Activated CD8-positive, alpha-beta T cell treated with anti-CD3 and anti-CD28 coated beads for 36 hours (primary cell): Measurements from ENCODE around the gene AADAT. TPM values are rescaled to one million over a fixed set of nuclear protein-coding genes. Genes with fewer than 3 reads are reported as not detected.
"Not testable (repeated sequence)": the region's sequence is repeated elsewhere in the genome, so short reads cannot be mapped to it uniquely, and the experiment has no call there.

Experiments
- ATAC-seq: fragments of 200-7000 bp; cut with Tn5 transposase; one replicate; pipeline ENCODE4 v1.10.0; 2021; ENCODE audit warnings: mild to moderate bottlenecking, moderate library complexity
- CTCF ChIA-PET: fragments of 350-600 bp; sonication (Branson Sonifier 250); formaldehyde crosslinking; loops from one replicate; lab custom pipeline; 2021; ENCODE audit warnings: antibody characterized with exemption; lab: Charles Lee
- POLR2A ChIA-PET: fragments of 350-600 bp; sonication (Branson Sonifier 250); formaldehyde crosslinking; loops from one replicate; lab custom pipeline; 2021; ENCODE audit warnings: antibody characterized with exemption; lab: Charles Lee
- DNase-seq: peaks from one replicate; pipeline ENCODE4 v3.0.0-alpha.2; 2020
- H3K27ac Mint-ChIP-seq: one replicate; pipeline ENCODE4 v1.8.0; 2021; ENCODE audit warnings: mild to moderate bottlenecking, mixed read lengths
- H3K27me3 Mint-ChIP-seq: one replicate; pipeline ENCODE4 v1.8.0; 2021; ENCODE audit warnings: mixed read lengths
- H3K36me3 Mint-ChIP-seq: one replicate; pipeline ENCODE4 v1.8.0; 2021; ENCODE audit warnings: low read depth, mixed read lengths
- H3K4me1 Mint-ChIP-seq: one replicate; pipeline ENCODE4 v1.8.0; 2021; ENCODE audit warnings: low read depth, mixed read lengths
- H3K4me3 Mint-ChIP-seq: one replicate; pipeline ENCODE4 v1.8.0; 2021; ENCODE audit warnings: mild to moderate bottlenecking, moderate library complexity, mixed read lengths
- H3K9me3 Mint-ChIP-seq: one replicate; pipeline ENCODE4 v1.8.0; 2021; ENCODE audit warnings: mixed read lengths
- CTCF ChIP-seq: fragments of 200-600 bp; IDR thresholded peaks from one replicate; pipeline ENCODE4 v1.8.0; 2022; ENCODE audit warnings: antibody characterized with exemption, mild to moderate bottlenecking
- intact Hi-C: fragments of 100-400 bp; cut with micrococcal nuclease; formaldehyde crosslinking; loops from one replicate; pipeline ENCODE4 v1.10.0; 2022
- total RNA-seq, 2 experiments: library from RNA; stranded (reverse); gene quantifications; one replicate each; pipeline ENCODE4 v1.2.3, GENCODE V29; 2021

Gene AADAT
- total RNA-seq, 2 experiments from 2014 or later: not detected

DNA sequence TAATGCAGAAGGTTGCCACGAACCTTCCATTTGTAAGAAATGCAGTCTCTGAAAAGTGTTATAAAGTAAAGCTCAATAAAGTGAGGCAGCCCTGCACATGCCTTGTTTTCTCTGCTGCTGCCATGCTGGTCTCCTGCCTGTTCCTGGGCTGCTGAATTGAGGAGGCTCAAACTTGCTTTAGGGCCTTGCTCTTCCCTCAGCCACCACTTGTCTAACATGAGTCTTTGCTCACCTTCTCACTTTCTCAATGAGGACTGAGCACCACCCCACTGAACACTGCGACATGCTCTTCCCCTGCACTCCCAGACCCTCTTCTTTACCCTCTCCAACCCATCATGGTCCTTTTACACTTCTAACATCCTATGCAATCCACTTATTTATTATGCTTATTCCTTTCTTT lies 38.4 kb downstream of the AADAT start:
- CTCF ChIA-PET: no interaction called here
- no peaks in the 10 kb centered on the region for H3K4me1 Mint-ChIP-seq
- POLR2A ChIA-PET: no interaction called here
- H3K4me3 Mint-ChIP-seq: no peak overlapping the region
- no peak for ATAC-seq
- DNase-seq: no peak
- peaks cover 2% of the 10 kb centered on the region for H3K27me3 Mint-ChIP-seq
- no peaks in the 10 kb centered on the region for H3K36me3 Mint-ChIP-seq
- intact Hi-C loops: no loop called here
- no peak for TF ChIP-seq CTCF
- no peak overlapping the region for H3K27ac Mint-ChIP-seq
- no peaks in the 10 kb centered on the region for H3K9me3 Mint-ChIP-seq

GRCh38 chr4:170049766-170050165 lies 40.0 kb downstream of the AADAT start:
- no peak for TF ChIP-seq CTCF
- ATAC-seq (no peak), DNase-seq (no peak)
- ChIA-PET POLR2A (no interaction called here), CTCF (interaction anchor here (1.0 to 1.8 kb wide), 2 partner anchors 240 to 323 kb away, joined by 3 to 9 read pairs; no protein-coding TSS in a partner anchor)
- Mint-ChIP-seq H3K36me3 (no peaks in the 10 kb centered on the region), H3K27ac (no peak overlapping the region), H3K4me3 (no peak overlapping the region), H3K27me3 (peaks cover 2% of the 10 kb centered on the region), H3K9me3 (no peaks in the 10 kb centered on the region), H3K4me1 (no peaks in the 10 kb centered on the region)
- intact Hi-C loops: loop anchor here (2.0 kb wide), 1 partner anchor 239 kb away; no protein-coding TSS in a partner anchor

DNA sequence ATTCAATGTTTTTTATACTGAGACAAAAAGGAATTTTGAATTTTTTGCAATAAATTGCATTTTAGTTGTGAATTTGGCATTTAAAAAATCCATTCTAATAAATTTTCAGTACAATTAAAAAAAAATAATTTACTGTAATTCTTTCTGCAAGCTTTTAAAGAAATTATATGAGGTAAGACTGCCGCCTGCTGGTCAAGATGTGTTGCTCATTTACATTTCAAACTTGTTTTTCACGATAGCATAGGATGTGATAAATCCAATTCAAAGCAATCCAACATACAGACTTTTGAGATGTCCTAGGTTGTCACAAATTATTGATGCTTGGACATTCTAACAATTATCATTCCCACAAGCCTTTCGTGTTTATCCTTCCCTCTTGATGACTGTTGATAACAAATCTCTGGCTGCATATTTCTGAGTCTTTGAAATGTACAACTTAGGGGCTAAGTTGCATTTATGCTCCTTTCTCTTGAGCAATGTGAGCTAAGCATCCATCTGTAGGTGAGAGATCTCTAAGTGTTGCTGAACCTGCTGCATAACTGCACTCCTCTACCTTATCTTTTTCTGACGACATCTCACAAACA lies 41.9 kb downstream of the AADAT start:
- H3K4me3 Mint-ChIP-seq: no peak overlapping the region
- no peaks in the 10 kb centered on the region for H3K36me3 Mint-ChIP-seq
- H3K4me1 Mint-ChIP-seq: no peaks in the 10 kb centered on the region
- TF ChIP-seq CTCF: no peak
- intact Hi-C loops: loop anchor here (2.0 kb wide), 1 partner anchor 237 kb away; no protein-coding TSS in a partner anchor
- CTCF ChIA-PET: interaction anchor here (0.6 to 1.8 kb wide), 11 partner anchors 11 to 435 kb away, joined by 3 to 27 read pairs (median 3); partner anchors contain the start of gene NEK1
- ATAC-seq: no peak
- DNase-seq: peak; percentile 77
- H3K27ac Mint-ChIP-seq: no peak overlapping the region
- no peaks in the 10 kb centered on the region for H3K9me3 Mint-ChIP-seq
- POLR2A ChIA-PET: no interaction called here
- H3K27me3 Mint-ChIP-seq: peaks cover 2% of the 10 kb centered on the region

- H3K4me1 Mint-ChIP-seq, CTCF ChIA-PET: not testable (repeated sequence)
These were observed 43.6 kb downstream of the AADAT start for GRCh38 chr4:170046156-170046555.

GRCh38 chr4:170040031-170040680 lies 49.6 kb downstream of the AADAT start:
- ATAC-seq: no peak
- Mint-ChIP-seq H3K27ac (no peak overlapping the region), H3K4me1 (no peaks in the 10 kb centered on the region), H3K9me3 (no peaks in the 10 kb centered on the region), H3K27me3 (no peaks in the 10 kb centered on the region), H3K4me3 (no peak overlapping the region), H3K36me3 (no peaks in the 10 kb centered on the region)
- ChIA-PET POLR2A (no interaction called here), CTCF (interaction anchor here (1.7 kb wide), 1 partner anchor 230 kb away, joined by 5 read pairs; no protein-coding TSS in a partner anchor)
- no peak for DNase-seq
- TF ChIP-seq CTCF: no peak
- intact Hi-C loops: no loop called here

More at GRCh38 chr4:170046156-170046555, 43.6 kb downstream of the AADAT start:
- H3K27me3 Mint-ChIP-seq, POLR2A ChIA-PET, ATAC-seq, H3K9me3 Mint-ChIP-seq, H3K27ac Mint-ChIP-seq, H3K36me3 Mint-ChIP-seq, DNase-seq, intact Hi-C loops, H3K4me3 Mint-ChIP-seq: not testable (repeated sequence)
